KMS-11 (cell line): ENCODE results near the gene EXOC4.

Experiments
- H2AFZ ChIP-seq: fragments of 200-600 bp; sonication (generic); 2 replicates; pipeline ENCODE4 v1.6.1; 2016; ENCODE audit warnings: antibody characterized with exemption, mixed run types, low read depth
- H3K27ac ChIP-seq: fragments of 200-600 bp; sonication (generic); 2 replicates; pipeline ENCODE4 v1.6.1; 2016; ENCODE audit warnings: mild to moderate bottlenecking, mixed run types
- H3K27me3 ChIP-seq: fragments of 200-600 bp; sonication (generic); 2 replicates; pipeline ENCODE4 v1.6.1; 2017; ENCODE audit warnings: mild to moderate bottlenecking, low read depth, mixed run types, moderate library complexity; ENCODE audit not compliant: insufficient read depth
- H3K36me3 ChIP-seq: fragments of 200-600 bp; sonication (generic); 2 replicates; pipeline ENCODE4 v1.6.1; 2017; ENCODE audit warnings: mild to moderate bottlenecking, mixed run types; ENCODE audit not compliant: insufficient read depth
- H3K4me1 ChIP-seq: fragments of 200-600 bp; sonication (generic); 2 replicates; pipeline ENCODE4 v1.6.1; 2016; ENCODE audit warnings: mild to moderate bottlenecking, low read depth, mixed run types; ENCODE audit not compliant: poor library complexity, severe bottlenecking
- H3K4me2 ChIP-seq: fragments of 200-600 bp; sonication (generic); 2 replicates; pipeline ENCODE4 v1.7.0; 2016; ENCODE audit warnings: mild to moderate bottlenecking, mixed run types
- H3K4me3 ChIP-seq: fragments of 200-600 bp; sonication (generic); IDR thresholded peaks from 2 replicates; pipeline ENCODE4 v1.6.1; 2017; ENCODE audit warnings: low read depth, low read length, mixed read lengths; ENCODE audit not compliant: insufficient read depth
- H3K79me2 ChIP-seq: fragments of 200-600 bp; sonication (generic); 2 replicates; pipeline ENCODE4 v1.6.1; 2016; ENCODE audit warnings: low read depth, mixed run types; ENCODE audit not compliant: insufficient read depth
- H3K9ac ChIP-seq: fragments of 200-600 bp; sonication (generic); 2 replicates; pipeline ENCODE4 v1.6.1; 2016; ENCODE audit warnings: mild to moderate bottlenecking, mixed run types
- H4K20me1 ChIP-seq: fragments of 200-600 bp; sonication (generic); 2 replicates; pipeline ENCODE4 v1.6.1; 2016; ENCODE audit warnings: mild to moderate bottlenecking, mixed run types; ENCODE audit not compliant: insufficient read depth
- CTCF ChIP-seq: fragments of 200-600 bp; sonication (generic); conservative IDR thresholded peaks from 2 replicates; pipeline ENCODE4 v1.6.1; 2017; ENCODE audit warnings: low read depth, mild to moderate bottlenecking, antibody characterized with exemption, low read length, moderate library complexity, mixed read lengths

EXOC4 gene

GRCh38 chr7:134029743-134030142 lies 776.9 kb downstream of the EXOC4 start:
- peaks cover 5% of the 10 kb centered on the region for H3K4me1 ChIP-seq
- H3K9ac ChIP-seq: no peak overlapping the region
- TF ChIP-seq CTCF: no peak
- no peaks in the 10 kb centered on the region for H3K79me2 ChIP-seq
- H2AFZ ChIP-seq: no peak overlapping the region
- no peak overlapping the region for H3K27ac ChIP-seq
- H3K27me3 ChIP-seq: no peaks in the 10 kb centered on the region
- no peaks in the 10 kb centered on the region for H3K36me3 ChIP-seq
- H3K4me2 ChIP-seq: no peak overlapping the region
- no peak overlapping the region for H3K4me3 ChIP-seq
- no peaks in the 10 kb centered on the region for H4K20me1 ChIP-seq

- H3K27ac ChIP-seq: no peak overlapping the region
- H3K36me3 ChIP-seq: no peaks in the 10 kb centered on the region
- H3K27me3 ChIP-seq: no peaks in the 10 kb centered on the region
- peaks cover 5% of the 10 kb centered on the region for H3K4me1 ChIP-seq
- H3K9ac ChIP-seq: no peak overlapping the region
- H2AFZ ChIP-seq: no peak overlapping the region
- no peak for TF ChIP-seq CTCF
- no peak overlapping the region for H3K4me3 ChIP-seq
- H4K20me1 ChIP-seq: no peaks in the 10 kb centered on the region
- no peak overlapping the region for H3K4me2 ChIP-seq
- no peaks in the 10 kb centered on the region for H3K79me2 ChIP-seq
Observed at GRCh38 chr7:134030460-134030865, 777.6 kb downstream of the EXOC4 start.

GRCh38 chr7:134031835-134032617 lies 779.1 kb downstream of the EXOC4 start:
- Histone ChIP-seq H3K27me3 (no peaks in the 10 kb centered on the region), H3K27ac (no peak overlapping the region), H3K4me2 (no peak overlapping the region), H3K79me2 (no peaks in the 10 kb centered on the region), H3K9ac (no peak overlapping the region), H2AFZ (no peak overlapping the region), H3K36me3 (no peaks in the 10 kb centered on the region), H4K20me1 (no peaks in the 10 kb centered on the region), H3K4me1 (peaks cover 5% of the 10 kb centered on the region), H3K4me3 (no peak overlapping the region)
- peak; percentile 44 for TF ChIP-seq CTCF

- H3K4me3 ChIP-seq: no peak overlapping the region
- no peak for TF ChIP-seq CTCF
- H3K4me1 ChIP-seq: peaks cover 5% of the 10 kb centered on the region
- no peaks in the 10 kb centered on the region for H3K36me3 ChIP-seq
- H3K4me2 ChIP-seq: no peak overlapping the region
- H3K27ac ChIP-seq: no peak overlapping the region
- H3K9ac ChIP-seq: no peak overlapping the region
- H3K27me3 ChIP-seq: no peaks in the 10 kb centered on the region
- H4K20me1 ChIP-seq: no peaks in the 10 kb centered on the region
- H2AFZ ChIP-seq: no peak overlapping the region
- no peaks in the 10 kb centered on the region for H3K79me2 ChIP-seq
Observed at GRCh38 chr7:134034652-134035051, 781.8 kb downstream of the EXOC4 start.
